ENCODE results near the gene PCBP4.

- no peak for TF ChIP-seq CEBPB (IDR thresholded peaks at IDR 0.05; ENCODE audit: low read depth)
- no peak for TF ChIP-seq CTCF (IDR thresholded peaks at IDR 0.05 in 2 of 3, conservative IDR thresholded peaks at IDR 0.05 in 1 of 3; ENCODE audit: borderline replicate concordance in 1 of 3, insufficient read depth in 1 of 3, low read depth in 2 of 3, low read length in 2 of 3)
- TF ChIP-seq ZBTB33 (IDR thresholded peaks at IDR 0.05; ENCODE audit: extremely low read depth, insufficient replicate concordance, low read length): no peak
- TF ChIP-seq POLR2A (IDR thresholded peaks at IDR 0.05; ENCODE audit: borderline replicate concordance, extremely low read depth, insufficient read depth, insufficient read length): no peak
- no peak for TF ChIP-seq EZH2phosphoT487 (IDR thresholded peaks at IDR 0.05; ENCODE audit: borderline replicate concordance)
- TF ChIP-seq TCF7L2 (IDR thresholded peaks at IDR 0.05; ENCODE audit: borderline replicate concordance, extremely low read depth, insufficient read depth, insufficient read length): no peak
- TF ChIP-seq REST (IDR thresholded peaks at IDR 0.05; ENCODE audit: low read depth): no peak
- no peak for TF ChIP-seq EZH2 (IDR thresholded peaks at IDR 0.05)
- TF ChIP-seq SRF (IDR thresholded peaks at IDR 0.05; ENCODE audit: low read depth): no peak
- no peak for TF ChIP-seq POLR2AphosphoS5 (IDR thresholded peaks at IDR 0.05; ENCODE audit: low read depth, low read length)
- TF ChIP-seq FOSL1 (IDR thresholded peaks at IDR 0.05; ENCODE audit: low read depth): no peak
- no peak for TF ChIP-seq MAX (IDR thresholded peaks at IDR 0.05)
- TF ChIP-seq RAD21 (IDR thresholded peaks at IDR 0.05; ENCODE audit: low read depth): no peak
Measured at GRCh38 chr3:51928438-51928837, 38.8 kb downstream of the PCBP4 start.
